Mucosa of descending colon (tissue), 3 donors: Measurements from ENCODE around the gene PRXL2B. TPM values are rescaled to one million over a fixed set of nuclear protein-coding genes. Genes with fewer than 3 reads are reported as not detected.

Source experiments
- ATAC-seq: fragments of 200-7000 bp; cut with Tn5 transposase; one replicate; pipeline ENCODE4 v1.9.1; 2020; ENCODE audit warnings: mild to moderate bottlenecking, moderate library complexity
- DNase-seq, 3 donors: peaks; one replicate each; pipeline ENCODE4 v3.0.0-alpha.2; 2020
- H3K36me3 ChIP-seq: fragments of 200-600 bp; one replicate; pipeline ENCODE4 v1.8.0; 2021; ENCODE audit warnings: low read depth, mild to moderate bottlenecking
- H3K4me1 ChIP-seq: fragments of 200-600 bp; one replicate; pipeline ENCODE4 v1.8.0; 2021; ENCODE audit warnings: low read depth, mild to moderate bottlenecking
- H3K4me3 ChIP-seq: fragments of 200-600 bp; one replicate; pipeline ENCODE4 v1.8.0; 2021; ENCODE audit warnings: mild to moderate bottlenecking
- H3K9me3 ChIP-seq: fragments of 200-600 bp; one replicate; pipeline ENCODE4 v1.8.0; 2021; ENCODE audit warnings: mild to moderate bottlenecking
- intact Hi-C, 2 donors: fragments of 100-400 bp; cut with DNase I in 1 of 2; cut with micrococcal nuclease in 1 of 2; formaldehyde crosslinking; loops; one replicate each; pipeline versions ENCODE4 v1.11.0 to v1.11.1; 2022; cut with DNase I, micrococcal nuclease
- total RNA-seq, 3 donors: library from RNA; stranded (reverse); fragmentation: NEBNext Ultra II Directional in 2 of 3; extraction: Animal tissue kit (Norgen Biotek cat#: 25700) in 2 of 3; gene quantifications; one replicate each; pipeline versions ENCODE4 v1.2.1 to v1.2.4, GENCODE V29; 2021 to 2023
- TF ChIP-seq, protein P1 (sequence below): fragments of 200-600 bp; IDR thresholded peaks from one replicate; pipeline ENCODE4 v1.8.0; 2022; ENCODE audit warnings: antibody characterized with exemption, mild to moderate bottlenecking
- donor health status: DM: no; HTN: no; CAD: no; lungs with moderate emphysema.
- donor health status: DM: no; HTN: no; CAD: no.
- donor health status: DM: no; HTN: yes; CAD: no.

The PRXL2B gene
- total RNA-seq, 3 donors from 2014 or later, result 45.2 to 65.5 (median 48.3) TPM

DNA sequence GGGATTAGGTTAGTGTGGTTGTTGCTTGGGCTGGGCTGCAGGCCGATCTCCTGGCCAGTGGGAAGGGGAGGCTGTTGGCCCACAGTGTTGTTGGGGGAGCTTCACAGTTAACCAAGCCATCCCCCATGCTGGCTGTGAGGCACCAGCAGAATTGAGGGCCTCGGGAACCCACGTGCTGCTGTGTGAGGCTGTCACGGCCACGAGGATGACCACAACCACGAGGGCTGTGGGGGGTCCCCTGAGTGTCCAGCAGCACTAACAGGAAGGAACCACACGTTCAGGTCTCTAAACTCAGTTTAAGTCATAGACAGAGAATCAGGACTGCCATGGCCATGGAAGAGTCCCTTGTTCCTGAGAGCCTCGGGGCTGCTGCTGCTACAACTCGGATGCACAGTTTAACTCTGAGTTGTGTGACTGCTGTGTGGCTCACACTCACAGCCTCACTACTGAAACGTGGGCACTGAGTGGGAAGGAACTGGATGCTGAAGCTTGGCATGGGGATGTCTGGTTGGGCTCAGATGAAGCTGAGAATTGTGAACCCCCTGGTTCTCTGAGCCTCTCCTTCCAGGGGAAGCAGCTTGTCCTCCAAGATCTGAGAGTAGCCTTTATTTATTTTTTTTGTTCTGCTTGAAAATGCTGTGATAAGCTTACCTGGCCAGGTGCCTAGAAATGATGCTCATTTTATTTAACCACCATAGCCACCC is 51.0 kb downstream of the PRXL2B start:
- no peak overlapping the region for H3K4me3 ChIP-seq
- intact Hi-C loops, result no loop called here
- ATAC-seq (no peak), DNase-seq (no peak)
- peaks cover 8% of the 10 kb centered on the region for H3K9me3 ChIP-seq
- no peaks in the 10 kb centered on the region for H3K36me3 ChIP-seq
- TF ChIP-seq, protein P1, sequence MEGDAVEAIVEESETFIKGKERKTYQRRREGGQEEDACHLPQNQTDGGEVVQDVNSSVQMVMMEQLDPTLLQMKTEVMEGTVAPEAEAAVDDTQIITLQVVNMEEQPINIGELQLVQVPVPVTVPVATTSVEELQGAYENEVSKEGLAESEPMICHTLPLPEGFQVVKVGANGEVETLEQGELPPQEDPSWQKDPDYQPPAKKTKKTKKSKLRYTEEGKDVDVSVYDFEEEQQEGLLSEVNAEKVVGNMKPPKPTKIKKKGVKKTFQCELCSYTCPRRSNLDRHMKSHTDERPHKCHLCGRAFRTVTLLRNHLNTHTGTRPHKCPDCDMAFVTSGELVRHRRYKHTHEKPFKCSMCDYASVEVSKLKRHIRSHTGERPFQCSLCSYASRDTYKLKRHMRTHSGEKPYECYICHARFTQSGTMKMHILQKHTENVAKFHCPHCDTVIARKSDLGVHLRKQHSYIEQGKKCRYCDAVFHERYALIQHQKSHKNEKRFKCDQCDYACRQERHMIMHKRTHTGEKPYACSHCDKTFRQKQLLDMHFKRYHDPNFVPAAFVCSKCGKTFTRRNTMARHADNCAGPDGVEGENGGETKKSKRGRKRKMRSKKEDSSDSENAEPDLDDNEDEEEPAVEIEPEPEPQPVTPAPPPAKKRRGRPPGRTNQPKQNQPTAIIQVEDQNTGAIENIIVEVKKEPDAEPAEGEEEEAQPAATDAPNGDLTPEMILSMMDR, result no peak
- H3K4me1 ChIP-seq, result peaks cover 12% of the 10 kb centered on the region

DNA sequence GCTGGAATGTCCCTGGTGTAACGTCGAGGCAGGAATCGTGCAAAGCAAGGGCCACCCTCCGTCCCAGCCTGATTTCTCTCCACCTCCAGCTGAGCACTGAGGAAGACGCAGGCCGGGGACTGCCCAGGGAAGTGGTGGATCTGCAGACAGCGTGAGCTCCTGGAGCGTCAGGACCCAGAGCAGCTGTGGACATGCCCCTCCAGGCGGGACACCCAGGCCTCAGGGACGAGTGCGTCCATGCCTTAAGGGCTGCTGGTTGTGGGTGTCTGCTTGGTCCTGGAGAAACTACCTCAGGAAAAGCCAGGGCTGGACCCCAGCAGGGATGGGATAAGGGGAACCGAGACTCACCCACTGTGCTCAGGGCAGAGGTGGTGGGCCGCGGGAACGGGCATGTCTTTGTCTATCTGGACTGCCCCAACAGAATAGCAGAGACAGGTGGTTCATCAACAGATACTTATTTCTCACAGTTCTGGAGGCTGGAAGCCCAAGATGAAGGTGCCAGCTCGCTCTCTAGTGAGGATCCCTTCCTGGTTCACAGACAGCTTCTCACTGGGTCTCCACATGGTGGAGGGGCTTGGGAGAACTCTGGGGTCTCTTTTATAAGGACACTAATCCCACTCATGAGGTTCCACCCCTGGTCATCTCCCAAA is 52.0 kb downstream of the PRXL2B start:
- DNase-seq, result no peak
- intact Hi-C loops, result no loop called here

DNA sequence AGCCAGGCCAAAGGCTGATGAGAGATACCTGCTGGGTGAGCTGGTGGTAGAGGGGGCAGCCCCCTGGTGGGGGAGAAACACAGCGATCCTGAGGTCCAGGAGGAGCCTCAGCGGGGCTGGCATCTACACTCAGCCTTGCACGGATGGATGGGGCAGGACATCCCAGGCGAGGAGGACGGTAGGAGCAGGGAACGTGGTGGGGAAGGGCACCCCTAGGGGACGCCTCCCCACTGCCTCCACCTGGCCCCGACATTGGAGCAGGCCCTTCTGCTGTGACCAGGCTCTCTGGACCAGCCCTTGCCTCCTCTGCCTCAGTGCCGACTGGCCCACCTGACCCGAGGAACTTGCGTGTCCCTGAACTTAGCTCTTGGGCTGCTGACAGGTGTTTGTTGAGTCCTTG is 52.6 kb downstream of the PRXL2B start:
- intact Hi-C loops, result no loop called here
- H3K36me3 ChIP-seq, result no peaks in the 10 kb centered on the region
- TF ChIP-seq, protein P1, result no peak
- DNase-seq (no peak), ATAC-seq (no peak)
- H3K9me3 ChIP-seq, result peaks cover 8% of the 10 kb centered on the region
- peaks cover 14% of the 10 kb centered on the region for H3K4me1 ChIP-seq
- no peak overlapping the region for H3K4me3 ChIP-seq

More for the DNA sequence above, 52.0 kb downstream of the PRXL2B start:
- H3K4me3 ChIP-seq, result no peak overlapping the region
- peaks cover 14% of the 10 kb centered on the region for H3K4me1 ChIP-seq
- TF ChIP-seq, protein P1, result no peak
- no peaks in the 10 kb centered on the region for H3K36me3 ChIP-seq
- peaks cover 8% of the 10 kb centered on the region for H3K9me3 ChIP-seq
- no peak for ATAC-seq

DNA sequence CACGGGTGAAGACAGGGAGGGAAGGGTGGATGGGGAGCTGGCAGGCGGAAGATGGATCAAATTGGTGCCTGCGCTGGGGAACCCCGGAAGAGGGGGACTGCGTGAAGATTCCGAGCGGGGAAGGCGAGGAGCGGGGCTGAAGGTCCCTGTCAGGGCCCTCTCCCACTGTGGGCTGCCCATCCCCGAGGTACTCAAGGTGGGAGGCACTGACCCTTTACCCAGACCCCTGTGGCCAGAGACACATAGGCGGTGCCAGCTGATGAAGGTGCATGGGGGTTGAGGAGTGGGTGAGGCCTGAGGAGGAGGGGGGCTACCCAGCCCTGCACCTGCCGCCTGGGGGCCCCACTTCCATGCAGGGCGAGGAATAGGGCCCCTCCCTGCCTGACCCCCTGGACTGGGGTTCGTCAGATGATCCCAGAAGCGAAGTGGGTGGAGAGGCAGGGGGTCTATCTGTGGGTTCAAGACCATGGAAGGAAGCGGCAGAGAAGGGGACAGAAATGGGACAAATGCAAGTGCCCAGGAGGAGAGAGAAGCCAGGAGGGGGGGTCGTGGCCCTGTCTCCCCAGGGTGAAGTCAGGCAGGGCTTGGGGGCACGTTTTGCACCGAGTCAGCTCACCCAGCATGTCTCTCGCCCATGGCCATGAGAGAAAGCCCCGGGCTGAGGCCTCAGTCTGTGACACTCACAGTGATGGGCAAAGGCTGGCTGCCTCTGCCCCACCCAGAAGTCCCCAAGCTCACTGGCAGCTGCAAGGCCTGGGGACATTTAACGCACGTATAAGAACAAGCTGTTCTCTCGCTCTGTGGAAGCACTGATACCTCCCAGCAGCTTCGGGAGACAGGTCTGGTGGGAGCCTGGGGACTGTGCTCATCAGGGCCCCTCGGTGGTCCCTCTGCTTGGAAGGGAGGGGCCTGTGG is 53.3 kb downstream of the PRXL2B start:
- TF ChIP-seq, protein P1, result no peak
- DNase-seq (no peak), ATAC-seq (no peak)
- Histone ChIP-seq H3K36me3 (no peaks in the 10 kb centered on the region), H3K4me3 (no peak overlapping the region), H3K4me1 (peaks cover 14% of the 10 kb centered on the region), H3K9me3 (peaks cover 8% of the 10 kb centered on the region)
- intact Hi-C loops, result no loop called here

DNA sequence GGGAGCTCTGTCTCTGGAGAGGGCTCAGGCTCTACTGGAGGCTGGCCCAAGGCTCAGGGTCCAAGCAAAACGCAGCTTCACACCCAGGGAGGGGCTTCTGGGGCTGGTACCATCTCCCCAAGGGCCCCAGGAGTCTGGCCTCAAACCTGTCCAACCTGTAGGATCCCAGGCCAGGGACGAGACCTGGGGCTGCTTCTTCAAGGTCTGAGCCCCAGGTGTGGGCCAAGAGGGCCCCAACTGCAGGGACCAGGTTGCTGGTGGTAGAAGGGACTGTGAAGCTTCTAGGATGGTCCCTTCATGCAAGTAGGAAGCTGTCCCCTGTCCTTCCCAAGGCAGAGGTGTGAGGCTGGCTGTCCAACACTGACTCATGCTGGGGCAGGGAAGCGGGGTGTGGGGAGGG is 54.0 kb downstream of the PRXL2B start:
- Histone ChIP-seq H3K4me3 (no peak overlapping the region), H3K4me1 (peaks cover 14% of the 10 kb centered on the region), H3K36me3 (no peaks in the 10 kb centered on the region), H3K9me3 (peaks cover 8% of the 10 kb centered on the region)
- ATAC-seq, result no peak
- TF ChIP-seq, protein P1, result no peak
- intact Hi-C loops, result no loop called here
- DNase-seq, result no peak

Other genes starting within 250 kb of the PRXL2B start
- gene MORN1, start 195.2 kb upstream of the PRXL2B start, total RNA-seq, result 10 to 100 TPM; 13.1 to 17.4 (median 13.4) TPM
- gene RER1, start 194.9 kb upstream of the PRXL2B start, total RNA-seq, result 100 to 1,000 TPM; 151 to 217 (median 193) TPM
- gene PEX10, start 174.2 kb upstream of the PRXL2B start, total RNA-seq, result 10 to 100 TPM; 13.4 to 20.4 (median 18.4) TPM
- 1 to 10 TPM; 1.2 to 6.8 (median 1.9) TPM for gene PLCH2, start 110.5 kb upstream of the PRXL2B start, total RNA-seq
- gene PANK4, start 60.2 kb upstream of the PRXL2B start, total RNA-seq, result 10 to 100 TPM; 28.1 to 51.6 (median 44.7) TPM
- gene HES5, start 56.5 kb upstream of the PRXL2B start, total RNA-seq, result 1 to 10 TPM; 1.3 to 7.8 (median 1.6) TPM
- gene TNFRSF14, start 30.4 kb upstream of the PRXL2B start, total RNA-seq, result 100 to 1,000 TPM; 143 to 206 (median 146) TPM
- gene MMEL1, start 46.2 kb downstream of the PRXL2B start, total RNA-seq, result 10 to 100 TPM in 1 of 3 donors, 1 to 10 TPM in 2; 4.2 to 10.9 (median 9.4) TPM
- gene TTC34, start 214.9 kb downstream of the PRXL2B start, total RNA-seq, result 1 to 10 TPM in 1 of 3 donors, under 1 TPM in 2; 0.43 to 1.1 (median 0.61) TPM